Superior temporal gyrus (tissue), 1 donor: Measurements from ENCODE around the gene RSPH9.
"Not testable (repeated sequence)": the region's sequence is repeated elsewhere in the genome, so short reads cannot be mapped to it uniquely, and the experiment has no call there.

Source experiments
- DNase-seq: peaks from one replicate; pipeline ENCODE4 v3.0.0-alpha.2; 2016; ENCODE audit errors: extremely low spot score

Gene RSPH9

DNA sequence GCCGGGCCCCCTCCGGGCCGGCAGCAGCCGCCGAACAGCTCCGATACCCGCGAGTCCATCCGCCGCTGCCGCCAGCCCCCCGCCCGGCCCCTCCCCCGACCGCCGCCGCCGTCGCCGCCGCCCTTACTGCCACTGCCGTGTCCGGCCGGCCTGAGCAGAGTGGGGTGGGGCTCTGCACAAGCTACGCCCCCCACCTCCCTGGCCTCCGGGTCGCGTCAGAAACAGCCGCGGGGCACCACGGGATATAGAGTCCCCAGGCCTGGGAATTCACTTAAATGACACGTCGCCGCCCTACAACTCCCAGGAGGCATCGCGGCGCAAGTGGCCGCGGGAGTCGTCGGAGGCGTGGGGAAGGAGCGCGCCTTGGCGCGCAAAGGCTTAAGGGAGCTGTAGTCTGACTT, 15.7 kb upstream of the RSPH9 start, which contains the start of gene GTPBP2:
Gene GTPBP2 (minus strand): TSS at position 161 of the 401 bp plus-strand sequence. CDS start 102 bp downstream, at position 59.
- peak; percentile 99 for DNase-seq

DNA sequence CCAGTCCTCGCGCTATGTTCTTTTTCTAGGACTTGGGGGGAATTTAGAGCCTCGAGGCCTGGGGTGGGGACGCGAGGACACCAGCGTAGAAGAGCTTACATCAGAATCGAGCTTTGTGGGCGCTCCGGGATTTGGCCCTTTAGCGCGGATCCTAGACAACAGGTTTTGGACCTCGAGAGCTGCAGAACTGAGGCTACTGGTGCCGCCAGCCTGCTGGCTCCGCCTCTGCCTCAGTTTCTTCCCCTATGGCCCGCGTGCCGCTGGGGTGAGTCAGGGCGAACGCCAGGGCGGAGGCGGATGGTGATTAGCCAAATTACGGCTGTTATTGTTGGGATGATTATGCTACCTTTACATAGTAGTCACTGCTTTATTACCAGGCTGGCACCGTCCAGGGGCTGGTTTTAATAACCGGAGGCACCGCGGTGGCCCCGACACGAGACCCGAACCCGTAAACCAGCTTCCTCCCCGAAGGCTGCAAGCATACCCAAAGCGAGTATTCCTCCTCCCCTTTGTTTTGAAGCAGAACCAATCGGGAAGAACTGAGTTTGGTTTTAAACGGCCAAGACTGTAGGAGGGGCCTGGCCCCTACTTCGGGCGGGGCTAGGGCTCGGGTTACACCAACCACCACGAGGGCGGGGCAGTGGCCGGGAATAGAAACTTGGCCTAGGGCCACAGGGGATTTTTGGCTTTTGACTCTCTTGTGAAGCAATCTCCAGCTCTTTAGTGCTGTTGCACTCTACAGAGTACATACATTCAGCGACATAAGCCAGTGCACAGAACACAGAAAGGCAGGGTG, 15.1 kb upstream of the RSPH9 start:
- peak; percentile 91 for DNase-seq

DNA sequence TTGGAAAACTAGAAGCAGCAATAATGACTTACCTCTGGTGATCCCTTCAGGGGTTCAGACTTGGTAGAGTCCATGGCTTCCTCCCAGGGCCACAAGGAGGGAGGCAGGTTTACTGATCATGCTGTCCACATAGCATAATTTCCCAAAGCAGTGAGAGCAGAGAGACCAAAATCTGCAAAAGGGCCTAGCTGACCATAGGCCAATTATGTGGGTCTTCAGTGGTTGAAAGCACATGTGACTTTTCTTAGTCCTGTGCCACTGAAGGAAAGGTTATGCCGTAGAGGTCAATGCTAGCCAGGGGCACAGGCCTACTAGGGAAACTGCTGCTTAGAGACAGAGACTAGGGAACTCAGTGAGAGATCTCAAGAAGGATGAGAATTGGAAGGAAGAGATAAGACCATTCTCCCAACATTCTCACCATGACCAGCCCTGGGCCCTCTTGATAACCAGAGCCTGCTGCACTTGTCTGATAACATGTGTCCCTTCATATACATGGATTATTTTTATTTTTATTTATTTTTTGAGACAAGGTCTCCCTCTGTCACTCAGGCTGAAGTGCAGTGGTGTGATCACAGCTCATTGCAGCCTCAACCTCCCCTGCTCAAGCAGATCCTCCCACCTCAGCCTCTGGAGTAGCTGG, 13.7 kb upstream of the RSPH9 start:
- no peak for DNase-seq

DNA sequence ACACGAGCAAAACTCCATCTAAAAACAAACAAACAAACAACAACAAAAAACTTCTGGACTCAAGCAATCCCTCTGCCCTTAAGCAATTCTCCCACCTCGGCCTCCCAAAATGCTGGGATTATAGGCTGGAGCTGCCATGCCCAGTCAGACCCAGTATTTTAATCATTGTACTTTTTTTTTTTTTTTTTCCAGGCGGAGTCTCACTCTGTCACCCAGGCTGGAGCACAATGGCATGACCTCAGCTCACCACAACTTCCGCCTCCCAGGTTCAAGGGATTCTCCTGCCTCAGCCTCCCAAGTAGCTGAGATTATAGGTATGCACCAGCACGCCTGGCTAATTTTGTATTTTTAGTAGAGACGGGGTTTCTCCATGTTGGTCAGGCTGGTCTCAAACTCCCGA, 11.8 kb upstream of the RSPH9 start:
- DNase-seq: not testable (repeated sequence)

DNA sequence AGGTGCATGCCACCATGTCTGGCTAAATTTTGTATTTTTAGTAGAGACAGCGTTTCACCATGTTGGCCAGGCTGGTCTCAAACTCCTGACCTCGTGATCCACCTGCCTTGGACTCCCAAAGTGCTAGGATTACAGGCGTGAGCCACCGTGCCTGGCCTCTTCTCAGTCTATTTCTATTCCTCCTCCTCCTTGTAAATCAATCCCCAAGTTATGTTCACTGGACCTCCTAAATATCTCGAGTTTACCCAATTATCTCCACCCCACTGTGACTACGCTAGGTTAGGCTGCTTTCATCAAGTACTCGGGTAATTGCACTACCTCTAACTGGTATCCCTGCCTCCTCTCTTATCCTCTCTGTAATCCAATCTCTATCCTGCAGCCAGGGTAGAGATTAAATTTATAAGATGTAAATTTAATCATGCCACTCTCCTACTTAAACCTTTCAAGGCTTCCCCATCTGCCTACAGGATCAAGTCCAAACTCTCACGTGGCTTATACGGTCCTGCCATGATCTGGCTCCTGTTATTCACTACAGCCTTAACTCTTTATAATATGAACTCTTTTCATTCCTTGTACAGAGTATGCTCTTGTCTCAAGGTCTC, 10.0 kb upstream of the RSPH9 start:
- no peak for DNase-seq

DNA sequence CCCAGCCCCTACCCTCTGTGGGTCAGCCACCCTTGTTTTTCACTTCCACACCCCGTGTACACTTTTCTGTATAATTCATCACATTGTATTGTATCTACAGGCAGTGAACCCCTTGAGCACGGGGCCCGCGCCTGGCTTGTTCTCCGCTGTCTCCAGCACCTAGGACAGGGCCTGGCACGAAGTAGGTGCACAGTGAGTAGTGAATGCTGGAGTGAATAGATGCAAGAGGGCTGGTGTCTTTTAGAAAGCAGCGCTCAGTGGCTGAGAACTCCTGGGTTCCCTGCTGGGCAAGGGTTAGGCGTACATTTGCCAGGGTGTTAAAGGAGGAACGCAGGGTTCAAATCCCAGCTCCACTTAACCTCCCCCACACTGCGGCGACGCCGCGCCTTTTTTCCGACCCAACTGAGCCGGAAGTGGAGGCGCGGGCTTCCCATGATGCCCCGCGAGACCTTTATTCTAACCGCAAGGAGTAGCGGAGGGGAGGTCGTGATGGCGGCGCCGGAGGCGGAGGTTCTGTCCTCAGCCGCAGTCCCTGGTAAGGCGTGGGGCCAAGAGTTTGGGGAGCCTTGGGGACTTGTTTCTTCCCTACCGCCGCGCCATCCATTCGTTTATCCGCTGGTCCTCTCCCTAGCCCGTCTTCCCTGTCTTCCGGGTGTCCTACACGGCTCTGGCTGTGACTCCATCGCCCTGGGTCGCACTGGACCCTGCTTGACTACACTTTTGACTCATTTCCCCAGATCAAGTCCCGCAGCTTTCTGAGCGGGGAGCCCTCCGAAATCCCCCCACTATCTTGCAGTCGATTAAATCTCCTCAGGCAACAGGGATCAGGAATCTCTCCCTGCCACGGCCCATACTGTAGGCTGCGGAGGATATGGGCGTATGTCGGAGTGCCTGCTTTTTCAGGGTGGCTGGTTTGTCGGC, 9.2 kb upstream of the RSPH9 start, which contains the start of gene MAD2L1BP:
Gene MAD2L1BP (plus strand): TSS at position 454 of the 921 bp plus-strand sequence. CDS start 36 bp downstream, at position 490.
- DNase-seq: peak; percentile 93

DNA sequence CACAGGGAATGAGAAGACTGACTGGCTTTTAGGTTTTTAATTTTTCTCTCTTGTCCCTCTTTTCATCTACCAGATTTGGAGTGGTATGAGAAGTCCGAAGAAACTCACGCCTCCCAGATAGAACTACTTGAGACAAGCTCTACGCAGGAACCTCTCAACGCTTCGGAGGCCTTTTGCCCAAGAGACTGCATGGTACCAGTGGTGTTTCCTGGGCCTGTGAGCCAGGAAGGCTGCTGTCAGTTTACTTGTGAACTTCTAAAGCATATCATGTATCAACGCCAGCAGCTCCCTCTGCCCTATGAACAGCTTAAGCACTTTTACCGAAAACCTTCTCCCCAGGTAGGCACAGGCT, 8.6 kb upstream of the RSPH9 start:
- no peak for DNase-seq

DNA sequence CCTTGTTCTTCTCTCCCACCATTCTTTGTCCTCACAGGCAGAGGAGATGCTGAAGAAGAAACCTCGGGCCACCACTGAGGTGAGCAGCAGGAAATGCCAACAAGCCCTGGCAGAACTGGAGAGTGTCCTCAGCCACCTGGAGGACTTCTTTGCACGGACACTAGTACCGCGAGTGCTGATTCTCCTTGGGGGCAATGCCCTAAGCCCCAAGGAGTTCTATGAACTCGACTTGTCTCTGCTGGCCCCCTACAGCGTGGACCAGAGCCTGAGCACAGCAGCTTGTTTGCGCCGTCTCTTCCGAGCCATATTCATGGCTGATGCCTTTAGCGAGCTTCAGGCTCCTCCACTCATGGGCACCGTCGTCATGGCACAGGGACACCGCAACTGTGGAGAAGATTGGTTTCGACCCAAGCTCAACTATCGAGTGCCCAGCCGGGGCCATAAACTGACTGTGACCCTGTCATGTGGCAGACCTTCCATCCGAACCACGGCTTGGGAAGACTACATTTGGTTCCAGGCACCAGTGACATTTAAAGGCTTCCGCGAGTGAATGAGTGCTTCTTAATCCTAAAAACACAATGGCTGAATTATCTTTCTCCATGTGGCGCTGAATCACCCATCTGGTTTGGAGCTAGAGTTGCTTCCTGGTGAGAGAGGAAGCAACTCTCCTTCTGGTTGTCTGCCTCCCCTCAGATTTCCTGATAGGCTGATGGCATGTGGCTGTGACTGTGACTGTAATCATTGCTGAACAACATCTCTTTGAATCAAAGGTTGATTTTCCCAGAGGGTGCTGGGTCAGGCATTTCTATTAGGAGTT, 4.6 kb upstream of the RSPH9 start:
- DNase-seq: no peak

DNA sequence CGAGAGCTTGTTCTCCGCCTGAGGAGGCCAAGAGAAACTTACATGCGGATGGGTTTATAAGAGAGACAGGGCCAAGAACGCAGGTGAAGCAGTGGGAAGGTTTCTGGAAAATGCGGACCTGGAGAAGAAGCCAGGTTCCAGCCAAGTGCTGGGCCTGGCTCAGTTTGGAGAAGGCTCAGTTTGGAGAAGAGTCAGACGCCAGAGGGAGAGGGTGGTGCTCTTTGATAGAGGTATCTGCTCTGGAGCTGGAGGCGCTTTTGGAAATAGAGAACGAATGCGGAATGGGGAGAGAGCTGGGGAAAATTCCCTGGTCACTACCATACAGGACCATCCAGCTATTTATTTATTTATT, 753 bp downstream of the RSPH9 start:
- DNase-seq: no peak

DNA sequence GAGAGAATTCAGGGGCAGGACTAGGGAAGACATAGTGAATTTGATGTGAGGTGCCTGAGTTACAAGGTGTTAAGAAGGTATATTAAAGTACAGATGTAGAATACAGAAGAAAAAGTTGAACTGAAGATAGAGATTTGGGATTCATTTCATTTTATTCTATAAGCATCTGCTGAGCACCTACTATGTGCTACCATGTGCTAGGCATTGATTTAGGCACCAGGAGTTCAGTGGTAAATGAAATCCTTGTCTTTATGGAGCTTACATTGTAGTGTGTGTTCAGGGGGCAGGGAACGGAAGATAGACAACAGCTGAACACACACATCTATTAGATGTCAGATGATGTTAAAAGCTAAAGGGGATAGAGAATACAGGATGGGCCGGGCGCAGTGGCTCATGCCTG, 2.8 kb downstream of the RSPH9 start:
- no peak for DNase-seq

DNA sequence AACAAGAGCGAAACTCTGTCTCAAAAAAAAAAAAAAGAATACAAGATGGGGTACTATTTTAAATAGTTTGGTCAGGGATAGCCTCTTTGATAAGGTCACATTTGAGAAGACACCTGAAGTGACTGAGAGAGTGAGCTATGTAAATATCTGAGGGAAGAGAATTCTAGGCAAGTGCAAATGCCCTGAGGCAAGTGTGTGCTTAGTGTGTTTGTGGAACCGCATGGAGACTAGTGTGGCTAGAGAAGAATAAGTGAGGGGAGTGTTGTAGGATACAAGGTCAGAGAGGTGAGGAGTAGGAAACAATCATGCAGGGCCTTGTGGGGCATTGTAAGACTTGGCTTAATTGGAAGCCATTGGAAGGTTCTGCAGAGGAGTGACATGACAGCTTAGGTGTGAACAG, 3.4 kb downstream of the RSPH9 start:
- DNase-seq: no peak

DNA sequence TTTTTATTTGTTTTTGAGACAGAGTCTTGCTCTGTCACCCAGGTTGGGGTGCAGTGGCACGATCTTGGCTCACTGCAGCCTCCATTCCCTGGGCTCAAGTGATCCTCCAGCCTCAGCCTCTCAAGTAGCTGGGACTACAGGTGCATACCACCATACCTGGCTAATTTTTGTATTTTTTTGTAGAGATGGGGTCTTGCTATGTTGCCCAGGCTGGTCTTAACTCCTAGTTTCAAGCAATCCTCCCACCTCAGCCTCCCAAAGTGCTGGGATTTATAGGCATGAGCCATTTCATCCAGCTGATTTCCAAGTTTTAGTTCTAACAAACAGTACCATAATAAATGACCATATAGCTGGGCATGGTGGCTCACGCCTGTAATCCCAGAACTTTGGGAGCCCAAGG, 8.0 kb downstream of the RSPH9 start:
- not testable (repeated sequence) for DNase-seq

DNA sequence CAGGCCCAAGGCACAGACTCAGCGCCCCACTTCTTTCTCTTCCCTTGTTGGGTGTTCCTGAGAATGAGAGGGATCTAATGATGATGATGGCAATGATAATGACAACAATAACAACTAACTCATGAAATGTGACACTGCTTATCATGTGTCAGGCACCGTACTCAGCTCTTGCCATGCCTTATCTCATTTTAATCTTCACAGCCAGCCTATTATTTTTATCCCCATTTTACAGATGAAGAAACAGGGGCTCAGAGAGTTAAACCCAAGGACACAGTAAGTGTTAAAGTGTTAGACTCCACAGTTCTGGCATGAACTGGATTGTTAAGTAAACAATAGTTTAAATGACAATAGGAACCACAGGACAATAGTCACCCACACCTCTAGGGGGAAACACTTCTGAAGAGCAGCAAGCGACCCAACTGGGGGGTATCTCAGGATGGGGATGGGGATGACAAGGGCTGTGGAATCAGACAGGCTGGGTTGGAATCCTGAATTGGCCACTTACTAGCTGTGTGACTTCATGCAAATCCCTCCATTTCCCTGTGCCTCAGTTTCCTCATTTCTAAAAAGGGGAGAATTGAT, 12.5 kb downstream of the RSPH9 start:
- no peak for DNase-seq

DNA sequence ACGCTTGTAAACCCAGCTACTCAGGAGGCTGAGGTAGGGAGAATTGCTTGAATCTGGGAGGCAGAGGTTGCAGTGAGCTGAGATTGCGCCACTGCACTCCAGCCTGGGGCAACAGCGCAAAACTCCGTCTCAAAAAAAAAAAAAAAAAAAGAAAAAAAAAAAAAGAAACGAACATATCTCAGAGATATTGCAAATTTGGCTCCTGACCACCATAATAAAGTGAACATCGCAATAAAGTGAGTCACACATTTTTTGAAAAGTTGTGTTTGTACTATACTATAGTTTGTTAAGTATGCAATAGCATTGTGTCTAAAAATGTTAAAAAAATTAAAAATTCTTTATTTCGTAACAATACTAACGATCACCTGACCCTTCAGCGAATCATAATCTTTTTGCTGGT, 13.3 kb downstream of the RSPH9 start:
- no peak for DNase-seq

DNA sequence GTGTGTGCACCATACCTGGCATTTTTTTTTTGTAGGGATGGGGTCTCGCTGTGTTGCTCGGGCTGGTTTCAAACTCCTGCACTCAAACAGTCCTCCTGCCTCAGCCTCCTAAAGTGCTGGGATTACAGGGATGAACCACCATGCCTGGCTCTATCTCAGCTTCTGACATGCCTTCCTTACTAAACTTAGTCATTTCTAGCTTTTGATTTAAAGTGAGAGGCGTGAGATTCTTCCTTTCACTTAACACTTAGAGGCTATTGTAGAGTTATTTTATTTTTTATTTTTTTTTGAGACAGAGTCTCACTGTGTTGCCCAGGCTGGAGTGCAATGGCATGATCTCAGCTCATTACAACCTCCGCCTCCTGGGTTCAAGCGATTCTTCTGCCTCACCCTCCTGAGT, 18.1 kb downstream of the RSPH9 start:
- DNase-seq: not testable (repeated sequence)

DNA sequence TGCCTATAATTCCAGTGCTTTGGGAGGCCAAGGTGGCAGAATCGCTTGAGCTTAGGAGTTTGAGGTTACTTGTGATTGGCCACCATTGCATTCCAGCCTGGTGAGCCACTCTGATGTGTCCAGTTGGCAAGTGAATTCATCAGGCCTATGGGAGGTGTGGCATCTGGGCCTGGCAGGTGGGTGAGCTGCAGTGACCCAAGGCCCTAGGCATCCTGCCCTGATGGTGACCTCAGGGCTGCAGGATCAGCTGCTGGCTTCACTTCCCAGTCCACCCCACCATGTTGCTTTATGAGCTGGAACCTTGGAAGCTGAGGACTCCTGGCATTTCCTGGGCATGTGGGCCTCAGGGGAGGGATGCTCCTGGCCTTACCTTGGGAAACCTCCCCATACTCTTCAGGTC, 20.5 kb downstream of the RSPH9 start:
- DNase-seq: no peak

DNA sequence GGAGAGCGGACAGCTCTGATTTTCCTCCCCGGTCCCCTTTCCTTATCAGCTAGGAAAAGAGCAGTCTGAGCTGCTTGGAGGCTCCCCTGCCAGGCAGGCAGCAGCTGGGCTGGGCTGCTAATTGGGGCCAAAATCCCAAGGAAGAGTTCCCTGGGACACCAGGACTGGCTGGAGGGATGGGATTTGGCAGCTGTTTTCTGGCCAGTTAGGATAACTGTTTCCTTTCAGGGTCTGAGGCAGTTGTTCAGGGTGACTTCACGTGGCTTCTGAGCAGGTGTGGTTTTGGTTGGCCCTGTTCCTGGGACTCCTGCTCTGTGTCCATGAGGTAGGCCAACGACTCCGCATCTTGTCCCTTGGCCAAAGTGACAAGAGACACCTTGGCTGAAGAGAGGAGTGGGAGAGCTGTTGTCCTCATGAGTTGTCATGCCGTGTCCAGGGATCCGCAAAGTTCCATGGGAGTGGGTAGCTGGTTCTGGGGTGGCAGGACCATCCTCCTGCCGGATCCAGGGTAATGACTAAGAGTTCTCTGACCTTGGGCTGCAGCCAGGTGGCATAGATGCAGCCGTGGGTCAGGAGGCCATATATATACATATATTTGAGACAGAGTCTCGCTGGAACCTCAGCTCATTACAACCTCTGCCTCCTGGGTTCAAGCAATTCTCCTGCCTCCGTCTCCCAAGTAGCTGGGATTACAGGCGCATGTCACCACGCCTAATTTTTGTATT, 21.5 kb downstream of the RSPH9 start:
- DNase-seq: no peak

DNA sequence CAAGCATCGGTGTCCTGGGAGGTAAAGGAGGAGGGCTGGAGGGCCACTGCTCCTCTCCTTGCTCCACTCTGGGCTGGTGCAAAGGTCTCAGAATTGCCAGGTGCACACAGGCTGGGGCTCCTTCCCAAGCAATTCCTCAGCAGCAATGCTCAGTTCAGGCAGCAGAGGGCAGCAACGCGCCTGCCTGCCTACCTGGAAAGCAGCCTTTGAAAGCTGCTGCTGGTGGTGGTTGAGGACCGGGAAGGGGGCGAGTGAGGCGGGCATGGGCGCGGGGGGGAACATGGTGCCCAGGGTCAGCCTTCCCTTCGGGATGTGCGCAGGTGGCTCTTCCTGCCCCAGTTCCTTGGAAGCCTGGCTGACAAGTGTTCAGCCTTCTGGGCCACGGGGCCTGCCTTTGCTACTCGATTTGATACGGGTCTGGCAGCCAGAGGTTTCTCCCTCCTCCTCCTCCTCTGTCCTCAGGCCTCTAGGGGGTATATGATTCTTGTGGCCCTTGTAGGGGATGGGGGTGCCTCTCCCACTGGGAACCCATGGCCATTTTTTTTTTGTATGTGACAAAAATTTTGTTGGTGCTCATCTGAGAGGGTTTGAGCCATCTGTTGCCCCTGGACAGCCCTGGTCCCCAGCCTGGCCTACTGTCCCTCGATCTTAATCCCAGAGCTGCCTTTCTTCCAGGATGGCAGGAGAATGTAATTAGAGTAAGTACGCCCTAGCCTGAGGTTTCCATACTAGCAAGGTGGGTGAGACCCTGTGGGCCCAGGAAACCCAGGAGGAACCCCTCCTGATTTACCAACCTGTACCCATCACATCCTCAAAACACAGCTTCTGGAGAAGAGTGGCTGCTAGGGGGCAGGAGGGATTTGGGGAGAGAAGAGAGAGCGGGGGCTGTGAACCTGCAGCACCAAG, 22.7 kb downstream of the RSPH9 start:
- DNase-seq: peak; percentile 87
